Heart left ventricle (tissue), 16 donors: ENCODE measurements around the gene APOA1. TPM values are rescaled to one million over a fixed set of nuclear protein-coding genes. Genes with fewer than 3 reads are reported as not detected.
A peak's percentile ranks its signal among the peaks of the same experiment; 100 is the strongest.

Experiments
- ATAC-seq, 4 donors: fragments of 200-7000 bp; cut with Tn5 transposase; one replicate each; pipeline ENCODE4 v1.9.1; 2020 to 2022; ENCODE audit warnings: moderate library complexity in 4 of 4, mild to moderate bottlenecking in 3 of 4, moderate number of reproducible peaks in 1 of 4
- DNase-seq, 5 donors: peaks; one replicate each; pipeline ENCODE4 v3.0.0-alpha.2; 2020
- H3K27ac ChIP-seq, 12 donors: fragments of 200-600 bp; sonication (generic) in 4 of 12; one replicate each; pipeline versions ENCODE4 v1.5.0 to v1.8.0; 2016 to 2022; ENCODE audit warnings: mild to moderate bottlenecking in 2 of 12
- H3K27me3 ChIP-seq, 9 donors: fragments of 200-600 bp; sonication (generic) in 2 of 9; one replicate each; pipeline versions ENCODE4 v1.5.1 to v1.8.0; 2016 to 2022; ENCODE audit warnings: mild to moderate bottlenecking in 3 of 9
- H3K36me3 ChIP-seq, 9 donors: fragments of 200-600 bp; sonication (generic) in 2 of 9; one replicate each; pipeline versions ENCODE4 v1.5.0 to v1.8.0; 2018 to 2022; ENCODE audit warnings: mild to moderate bottlenecking in 2 of 9
- H3K4me1 ChIP-seq, 12 donors: fragments of 200-600 bp; sonication (generic) in 4 of 12; one replicate each; pipeline versions ENCODE4 v1.5.0 to v1.8.0; 2016 to 2022; ENCODE audit warnings: mild to moderate bottlenecking in 3 of 12
- H3K4me3 ChIP-seq, 12 donors: fragments of 200-600 bp; sonication (generic) in 4 of 12; one replicate each; pipeline versions ENCODE4 v1.5.0 to v1.8.0; 2017 to 2022; ENCODE audit warnings: mild to moderate bottlenecking in 9 of 12, moderate library complexity in 4 of 12
- H3K9me3 ChIP-seq, 12 donors: fragments of 200-600 bp; sonication (generic) in 4 of 12; one replicate each; pipeline versions ENCODE4 v1.5.0 to v1.8.0; 2016 to 2022; ENCODE audit warnings: mild to moderate bottlenecking in 1 of 12
- POLR2A ChIP-seq, 2 donors: fragments of 450-650 bp; IDR thresholded peaks; one replicate each; pipeline ENCODE4 v1.6.1; 2017; ENCODE audit warnings: antibody characterized with exemption in 2 of 2, mild to moderate bottlenecking in 2 of 2, moderate library complexity in 2 of 2
- WGBS, 4 donors: extraction: QIAGEN DNeasy Blood & Tissue Kit in 2 of 4; methylation state at CpG; one replicate each; pipeline versions ENCODE4 v1.1.5 to v1.1.7; 2013 to 2018; 5-methylcytosine and 5-hydroxymethylcytosine counted together
- intact Hi-C, 10 donors: fragments of 100-400 bp; cut with DNase I; formaldehyde crosslinking; loops; one replicate each; pipeline versions ENCODE4 v1.11.1 to v1.14.2; 2022
- polyA plus RNA-seq, 2 donors: library from polyadenylated mRNA; stranded (reverse); fragments of 200-250 nt; gene quantifications; one replicate each; pipeline ENCODE4 v1.2.3, GENCODE V29; 2013
- total RNA-seq, 9 donors: library from RNA; depleted of rRNA in 2 of 9; stranded (reverse); fragments of >200 nt in 2 of 9; fragmentation: NEBNext Ultra II Directional in 3 of 9; extraction: Animal tissue kit (Norgen Biotek cat#: 25700) in 3 of 9; gene quantifications; one replicate each; pipeline versions ENCODE4 v1.1.0 to v1.2.4, GENCODE V29; 2016 to 2023
- TF ChIP-seq, protein P1 (sequence below), 12 donors: fragments of 200-600 bp; sonication (generic) in 4 of 12; IDR thresholded peaks; one replicate each; pipeline versions ENCODE4 v1.5.0 to v1.8.0; 2018 to 2022; ENCODE audit warnings: antibody characterized with exemption in 12 of 12, mild to moderate bottlenecking in 5 of 12
- donor health status: ischemic (EF 13 %, LVEDD 7.1; RV severe dilation, severe dysfunction).
- donor health status: healthy with polysubstance abuse.
- donor health status: DM: no; HTN: yes; CAD: no.
- donor health status: DM: no; HTN: no; CAD: no.
- donor health status: ischemic (EF 25% LVEDD 6.9; RV normal size, moderate dysfunction).
- donor health status: ischemic (EF 25% LVEDD 5.7; RV mildly dilated, moderate dysfunction).
- donor health status: healthy.
- donor health status: DM: yes; HTN: yes; CAD: no.
- donor health status: ischemic (EF 35%, LVEDD 5.7; RV mildly dilated, moderate dysfunction).
- donor health status: nonischemic (EF 11% LVEDD 7.7; RV severe dilation, severe dysfunction).
- donor health status: DM: yes; HTN: yes; CAD: no.
- donor health status: PGD.
- donor health status: ischemic (EF 29% LVEDD 5.4; RV normal size, mild dysfunction).
- donor health status: nonischemic (EF 23%, LVEDD 6.1; RV moderate dilation, normal function).

Gene APOA1
- total and polyA plus RNA-seq, 11 donors, result 10.0 to 422 (median 61.4) TPM

DNA sequence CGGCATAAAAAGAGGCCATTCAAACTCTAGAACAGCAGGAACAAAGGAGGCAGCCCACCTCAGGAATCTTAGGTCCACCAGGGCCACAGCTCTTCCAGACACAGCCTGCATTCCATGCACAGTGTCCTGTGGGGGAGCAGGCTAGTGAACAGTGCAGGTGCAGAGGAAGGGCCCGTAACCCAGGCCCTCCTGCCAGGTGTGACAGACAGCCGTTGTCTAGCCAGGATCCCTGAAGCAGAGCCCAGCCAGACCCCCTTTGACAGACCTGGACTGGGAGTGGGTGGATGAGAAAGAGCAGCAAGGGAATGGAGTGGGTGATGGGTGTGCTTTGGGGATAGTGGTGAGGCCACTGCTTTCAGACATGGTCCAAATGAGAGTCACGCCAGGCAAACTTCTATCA, 48.4 kb downstream of the APOA1 start:
- intact Hi-C loops, result loop anchor here in 5 of 10 donors (2.0 to 10.0 kb wide), 4 partner anchors 433 to 446 kb away; partner anchors contain the start of genes PCSK7 (in 1 of the 5) and RNF214 (in 1 of the 5)
- H3K36me3 ChIP-seq, result peaks cover 3 to 30% (median 26%) of the 10 kb centered on the region in 9 donors
- TF ChIP-seq, protein P1, sequence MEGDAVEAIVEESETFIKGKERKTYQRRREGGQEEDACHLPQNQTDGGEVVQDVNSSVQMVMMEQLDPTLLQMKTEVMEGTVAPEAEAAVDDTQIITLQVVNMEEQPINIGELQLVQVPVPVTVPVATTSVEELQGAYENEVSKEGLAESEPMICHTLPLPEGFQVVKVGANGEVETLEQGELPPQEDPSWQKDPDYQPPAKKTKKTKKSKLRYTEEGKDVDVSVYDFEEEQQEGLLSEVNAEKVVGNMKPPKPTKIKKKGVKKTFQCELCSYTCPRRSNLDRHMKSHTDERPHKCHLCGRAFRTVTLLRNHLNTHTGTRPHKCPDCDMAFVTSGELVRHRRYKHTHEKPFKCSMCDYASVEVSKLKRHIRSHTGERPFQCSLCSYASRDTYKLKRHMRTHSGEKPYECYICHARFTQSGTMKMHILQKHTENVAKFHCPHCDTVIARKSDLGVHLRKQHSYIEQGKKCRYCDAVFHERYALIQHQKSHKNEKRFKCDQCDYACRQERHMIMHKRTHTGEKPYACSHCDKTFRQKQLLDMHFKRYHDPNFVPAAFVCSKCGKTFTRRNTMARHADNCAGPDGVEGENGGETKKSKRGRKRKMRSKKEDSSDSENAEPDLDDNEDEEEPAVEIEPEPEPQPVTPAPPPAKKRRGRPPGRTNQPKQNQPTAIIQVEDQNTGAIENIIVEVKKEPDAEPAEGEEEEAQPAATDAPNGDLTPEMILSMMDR (IDR thresholded peaks at IDR 0.05), result no peak
- no peak for TF ChIP-seq POLR2A (IDR thresholded peaks at IDR 0.05)
- no peaks in the 10 kb centered on the region for H3K27me3 ChIP-seq
- H3K27ac ChIP-seq, result no peak overlapping the region
- no peak overlapping the region for H3K4me3 ChIP-seq
- no peaks in the 10 kb centered on the region for H3K9me3 ChIP-seq
- WGBS, 4 donors, result 81 to 90% (median 89%) methylated on average over 4 of the region's 4 CpGs
- DNase-seq (no peak), ATAC-seq (no peak)
- peaks cover 0 to 31% (median 16%) of the 10 kb centered on the region in 12 donors for H3K4me1 ChIP-seq

DNA sequence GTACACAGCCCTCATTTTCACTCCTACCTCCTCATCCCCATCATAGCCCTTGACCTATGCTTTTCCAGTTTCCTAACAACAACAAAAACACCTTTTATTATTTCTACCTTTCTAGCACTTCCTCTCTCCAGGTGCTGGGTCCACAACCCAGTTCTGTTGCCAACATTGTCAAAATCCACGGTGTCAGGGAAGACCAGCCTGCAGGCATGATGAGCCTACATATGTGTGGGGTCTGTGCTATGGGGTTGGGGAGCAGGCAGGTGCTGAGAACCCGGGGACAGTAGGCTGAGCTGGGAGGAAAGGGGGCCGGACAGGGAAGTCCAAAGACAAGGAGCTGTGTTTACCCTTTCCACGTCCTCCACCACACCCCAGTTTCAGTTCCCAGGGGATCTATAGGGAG, 48.9 kb downstream of the APOA1 start:
- Histone ChIP-seq H3K4me3 (peak overlapping the region in 11 of 12 donors; percentile 74 to 99 (median 95)), H3K36me3 (peaks cover 3 to 34% (median 31%) of the 10 kb centered on the region in 9 donors), H3K9me3 (no peaks in the 10 kb centered on the region), H3K27ac (peak overlapping the region in 11 of 12 donors; percentile 61 to 93 (median 86)), H3K4me1 (peaks cover 0 to 31% (median 16%) of the 10 kb centered on the region in 12 donors), H3K27me3 (no peaks in the 10 kb centered on the region)
- TF ChIP-seq, protein P1 (IDR thresholded peaks at IDR 0.05), result no peak
- TF ChIP-seq POLR2A (IDR thresholded peaks at IDR 0.05), result no peak
- WGBS, 4 donors, result 64 to 67% (median 66%) methylated on average over 4 of the region's 4 CpGs
- no peak for DNase-seq
- intact Hi-C loops, result loop anchor here in 5 of 10 donors (2.0 to 10.0 kb wide), 4 partner anchors 434 to 446 kb away; partner anchors contain the start of genes PCSK7 (in 1 of the 5) and RNF214 (in 1 of the 5)
- ATAC-seq, result no peak

DNA sequence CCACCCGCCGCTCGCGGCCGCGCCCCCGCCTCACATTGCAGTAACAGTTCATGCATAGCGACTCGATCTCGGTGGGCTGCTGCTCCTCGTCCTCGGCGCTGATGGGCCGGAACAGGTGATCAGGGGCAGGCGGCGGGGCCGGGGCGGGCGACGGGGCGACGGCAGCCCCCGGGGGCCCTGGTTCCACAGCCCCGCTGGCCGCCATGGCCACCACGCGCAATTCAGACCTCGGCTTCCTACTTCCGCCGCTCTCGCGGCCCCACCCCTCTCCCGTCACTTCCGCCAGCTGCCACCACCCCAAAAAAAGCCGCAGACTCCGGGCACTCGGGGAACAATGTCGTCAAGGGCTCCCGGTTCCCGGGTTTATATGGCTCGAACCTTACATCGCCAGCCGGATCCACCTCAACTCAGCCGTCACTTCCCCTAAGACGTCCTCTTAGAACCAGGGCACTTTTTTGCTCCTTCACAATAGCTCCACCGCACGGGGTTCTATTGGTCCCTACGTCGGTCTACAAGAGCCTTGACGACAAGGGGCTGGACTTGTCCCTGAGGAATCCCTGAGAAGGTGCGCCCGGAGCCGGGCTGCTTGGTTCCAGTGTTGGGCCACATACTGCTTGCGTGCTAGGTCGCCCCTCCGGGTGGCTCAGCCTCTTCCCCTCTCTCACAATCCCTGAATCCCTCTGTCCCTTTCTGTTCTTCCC, 49.5 kb downstream of the APOA1 start, which contains the start of gene ZPR1:
TSS of gene ZPR1 (minus strand) at position 238 of the 701 bp plus-strand sequence. CDS start at position 205, 33 bp downstream.
- H3K27me3 ChIP-seq, result no peaks in the 10 kb centered on the region
- 0 to 1% (median 1%) methylated on average over 42 to 56 of the region's 56 CpGs for WGBS, 4 donors
- DNase-seq (peak; percentile 85 to 92 (median 88)), ATAC-seq (peak; percentile 80 to 90 (median 88))
- peak within 1 kb of the TSS; percentile 61 to 93 (median 84) for H3K27ac ChIP-seq
- H3K36me3 ChIP-seq, result peaks cover 3 to 40% (median 36%) of the 10 kb centered on the region in 9 donors
- H3K4me3 ChIP-seq, result peak within 1 kb of the TSS; percentile 74 to 99 (median 96)
- peaks cover 0 to 31% (median 16%) of the 10 kb centered on the region in 12 donors for H3K4me1 ChIP-seq
- no peaks in the 10 kb centered on the region for H3K9me3 ChIP-seq
- TF ChIP-seq, protein P1 (IDR thresholded peaks at IDR 0.05), result no peak
- TF ChIP-seq POLR2A (IDR thresholded peaks at IDR 0.05), result peak in 1 of 2 donors; percentile 66
- intact Hi-C loops, result loop anchor here in 5 of 10 donors (2.0 to 10.0 kb wide), 4 partner anchors 434 to 447 kb away; partner anchors contain the start of genes PCSK7 (in 1 of the 5) and RNF214 (in 1 of the 5)

DNA sequence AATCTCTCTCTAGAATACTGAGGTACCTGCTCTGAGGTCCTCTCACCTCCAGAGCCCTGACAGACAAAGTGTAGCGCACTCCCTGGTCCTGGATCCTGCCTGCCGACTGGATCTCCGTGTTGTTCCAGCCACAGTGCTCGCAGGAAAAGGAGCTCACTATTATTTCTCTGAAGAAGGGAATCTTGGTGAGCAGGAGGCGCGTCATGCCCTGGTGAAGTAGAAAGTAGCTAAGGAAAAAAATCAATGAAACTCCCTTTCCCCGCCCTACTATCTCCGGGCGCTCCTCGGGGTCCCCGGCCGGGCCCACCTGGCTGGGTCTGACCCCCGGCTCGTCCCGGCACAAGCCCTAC, 50.0 kb downstream of the APOA1 start:
- Histone ChIP-seq H3K9me3 (no peaks in the 10 kb centered on the region), H3K27ac (peak overlapping the region; percentile 61 to 93 (median 84)), H3K27me3 (no peaks in the 10 kb centered on the region), H3K4me1 (peaks cover 0 to 31% (median 16%) of the 10 kb centered on the region in 12 donors), H3K36me3 (peaks cover 3 to 45% (median 42%) of the 10 kb centered on the region in 9 donors), H3K4me3 (peak overlapping the region; percentile 74 to 99 (median 96))
- WGBS, 4 donors, result 0 to 2% (median 1%) methylated on average over 15 of the region's 15 CpGs
- peak in 1 of 5 donors; percentile 32 for DNase-seq
- ATAC-seq, result no peak
- TF ChIP-seq, protein P1 (IDR thresholded peaks at IDR 0.05), result no peak
- TF ChIP-seq POLR2A (IDR thresholded peaks at IDR 0.05), result no peak
- intact Hi-C loops, result loop anchor here in 4 of 10 donors (5.0 to 10.0 kb wide), 3 partner anchors 435 to 447 kb away; partner anchors contain the start of genes PCSK7 (in 1 of the 4) and RNF214 (in 1 of the 4)
